Tibial nerve (tissue), 4 donors: ENCODE measurements around the gene CDH20. TPM values are rescaled to one million over a fixed set of nuclear protein-coding genes. Genes with fewer than 3 reads are reported as not detected.

Experiments
- DNase-seq, 2 donors: peaks; one replicate each; pipeline ENCODE4 v3.0.0-alpha.2; 2019; ENCODE audit warnings: low spot score in 2 of 2
- H3K27ac ChIP-seq, 4 donors: fragments of 200-600 bp; sonication (generic) in 3 of 4; one replicate each; pipeline ENCODE4 v1.5.1; 2017 to 2019; ENCODE audit warnings: mild to moderate bottlenecking in 1 of 4
- H3K27me3 ChIP-seq, 2 donors: fragments of 200-600 bp; sonication (generic) in 1 of 2; one replicate each; pipeline versions ENCODE4 v1.5.1 to v1.6.0; 2017 to 2019
- H3K36me3 ChIP-seq, 3 donors: fragments of 200-600 bp; sonication (generic); one replicate each; pipeline ENCODE4 v1.5.1; 2018 to 2019
- H3K4me1 ChIP-seq, 4 donors: fragments of 200-600 bp; sonication (generic) in 3 of 4; one replicate each; pipeline ENCODE4 v1.5.1; 2017 to 2019
- H3K4me3 ChIP-seq, 4 donors: fragments of 200-600 bp; sonication (generic) in 3 of 4; one replicate each; pipeline ENCODE4 v1.5.1; 2017 to 2019; ENCODE audit warnings: mild to moderate bottlenecking in 1 of 4, moderate library complexity in 1 of 4
- H3K9me3 ChIP-seq, 4 donors: fragments of 200-600 bp; sonication (generic) in 3 of 4; one replicate each; pipeline ENCODE4 v1.5.1; 2017 to 2019
- EP300 ChIP-seq, 2 donors: sonication (generic); formaldehyde crosslinking; IDR thresholded peaks; one replicate each; pipeline ENCODE4 v1.6.1; 2017; ENCODE audit warnings: antibody characterized with exemption in 2 of 2, mild to moderate bottlenecking in 1 of 2
- POLR2A ChIP-seq, 2 donors: fragments of 450-650 bp; IDR thresholded peaks; one replicate each; pipeline ENCODE4 v1.6.1; 2017; ENCODE audit warnings: antibody characterized with exemption in 2 of 2, mild to moderate bottlenecking in 2 of 2, moderate library complexity in 2 of 2
- WGBS, 2 donors: methylation state at CpG; one replicate each; pipeline ENCODE4 v1.1.5; 2018; 5-methylcytosine and 5-hydroxymethylcytosine counted together
- total RNA-seq, 4 donors: library from RNA; depleted of rRNA; stranded (reverse); fragments of >200 nt; gene quantifications; one replicate each; pipeline ENCODE4 v1.1.0, GENCODE V29; 2016
- TF ChIP-seq, protein P1 (sequence below), 5 experiments: fragments of 200-600 bp in 3 of 5; fragments of 450-650 bp in 2 of 5; sonication (generic) in 3 of 5; IDR thresholded peaks; one replicate each; pipeline ENCODE4 v1.5.1; 2016 to 2019; ENCODE audit warnings: antibody characterized with exemption in 5 of 5, mild to moderate bottlenecking in 3 of 5, moderate library complexity in 2 of 5

CDH20 gene
- total RNA-seq, 4 donors from 2014 or later: 0.39 to 1.0 (median 0.90) TPM; not detected in 1

DNA sequence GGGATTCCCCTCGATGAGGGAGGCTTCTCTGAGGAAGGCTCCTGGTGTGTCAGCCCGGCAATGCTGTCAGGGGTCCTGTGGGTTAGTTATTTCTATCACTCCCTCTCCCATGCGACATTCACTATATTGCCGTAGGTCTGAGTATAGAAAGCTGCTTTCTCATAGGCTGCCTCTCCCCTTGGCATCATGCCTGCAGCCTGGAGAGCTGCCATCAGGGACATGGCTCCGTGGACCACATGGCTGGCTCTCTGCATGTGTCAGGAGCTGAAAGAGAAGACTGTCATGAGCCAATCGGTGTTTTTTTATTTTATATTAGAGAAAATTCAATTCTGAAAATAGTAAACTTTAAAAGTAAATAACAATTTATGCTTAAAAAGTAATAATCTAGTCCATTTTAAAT is 198.0 kb downstream of the CDH20 start:
- Histone ChIP-seq H3K4me3 (no peak overlapping the region), H3K27me3 (no peaks in the 10 kb centered on the region), H3K27ac (no peak overlapping the region), H3K9me3 (no peaks in the 10 kb centered on the region), H3K4me1 (no peaks in the 10 kb centered on the region), H3K36me3 (no peaks in the 10 kb centered on the region)
- no peak for DNase-seq
- 25 to 29% methylated on average over 6 of the region's 6 CpGs for WGBS, 2 donors
- TF ChIP-seq, protein P1, sequence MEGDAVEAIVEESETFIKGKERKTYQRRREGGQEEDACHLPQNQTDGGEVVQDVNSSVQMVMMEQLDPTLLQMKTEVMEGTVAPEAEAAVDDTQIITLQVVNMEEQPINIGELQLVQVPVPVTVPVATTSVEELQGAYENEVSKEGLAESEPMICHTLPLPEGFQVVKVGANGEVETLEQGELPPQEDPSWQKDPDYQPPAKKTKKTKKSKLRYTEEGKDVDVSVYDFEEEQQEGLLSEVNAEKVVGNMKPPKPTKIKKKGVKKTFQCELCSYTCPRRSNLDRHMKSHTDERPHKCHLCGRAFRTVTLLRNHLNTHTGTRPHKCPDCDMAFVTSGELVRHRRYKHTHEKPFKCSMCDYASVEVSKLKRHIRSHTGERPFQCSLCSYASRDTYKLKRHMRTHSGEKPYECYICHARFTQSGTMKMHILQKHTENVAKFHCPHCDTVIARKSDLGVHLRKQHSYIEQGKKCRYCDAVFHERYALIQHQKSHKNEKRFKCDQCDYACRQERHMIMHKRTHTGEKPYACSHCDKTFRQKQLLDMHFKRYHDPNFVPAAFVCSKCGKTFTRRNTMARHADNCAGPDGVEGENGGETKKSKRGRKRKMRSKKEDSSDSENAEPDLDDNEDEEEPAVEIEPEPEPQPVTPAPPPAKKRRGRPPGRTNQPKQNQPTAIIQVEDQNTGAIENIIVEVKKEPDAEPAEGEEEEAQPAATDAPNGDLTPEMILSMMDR (IDR thresholded peaks at IDR 0.05): no peak
- TF ChIP-seq EP300 (IDR thresholded peaks at IDR 0.05): no peak
- TF ChIP-seq POLR2A (IDR thresholded peaks at IDR 0.05): no peak

DNA sequence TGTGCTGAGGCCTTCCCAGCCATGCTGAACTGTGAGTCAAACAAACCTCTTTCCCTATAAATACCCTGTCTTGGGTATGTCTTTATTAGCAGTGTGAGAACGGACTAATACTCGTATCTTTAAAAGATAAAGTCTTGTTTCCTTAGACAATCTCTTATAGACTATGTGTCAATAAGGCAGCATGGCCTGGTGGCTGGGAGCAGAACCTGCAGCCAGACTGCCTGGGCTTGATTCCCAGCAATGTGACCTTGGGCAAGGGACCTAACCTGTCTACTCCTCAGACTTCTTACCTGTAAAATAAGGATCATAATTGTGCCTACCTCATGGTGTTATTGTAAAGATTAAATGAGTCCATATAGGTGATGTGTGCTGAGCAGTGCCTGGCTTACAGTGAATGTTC is 198.7 kb downstream of the CDH20 start:
- DNase-seq: no peak

GRCh38 chr18:61535401-61535800 is 202.2 kb downstream of the CDH20 start:
- Histone ChIP-seq H3K4me1 (no peaks in the 10 kb centered on the region), H3K36me3 (no peaks in the 10 kb centered on the region), H3K27ac (no peak overlapping the region), H3K9me3 (no peaks in the 10 kb centered on the region), H3K4me3 (no peak overlapping the region), H3K27me3 (no peaks in the 10 kb centered on the region)
- DNase-seq: no peak
- TF ChIP-seq EP300 (IDR thresholded peaks at IDR 0.05): no peak
- TF ChIP-seq POLR2A (IDR thresholded peaks at IDR 0.05): no peak
- TF ChIP-seq, protein P1 (IDR thresholded peaks at IDR 0.05): no peak
- 94 to 96% methylated on average over 4 of the region's 4 CpGs for WGBS, 2 donors

More for the DNA sequence above, 198.7 kb downstream of the CDH20 start:
- Histone ChIP-seq H3K4me3 (no peak overlapping the region), H3K4me1 (no peaks in the 10 kb centered on the region), H3K27ac (no peak overlapping the region), H3K27me3 (no peaks in the 10 kb centered on the region), H3K9me3 (no peaks in the 10 kb centered on the region), H3K36me3 (no peaks in the 10 kb centered on the region)
- TF ChIP-seq, protein P1 (IDR thresholded peaks at IDR 0.05): no peak
- TF ChIP-seq POLR2A (IDR thresholded peaks at IDR 0.05) (no peak), EP300 (IDR thresholded peaks at IDR 0.05) (no peak)
- 43 to 59% methylated on average over 2 of the region's 2 CpGs for WGBS, 2 donors

DNA sequence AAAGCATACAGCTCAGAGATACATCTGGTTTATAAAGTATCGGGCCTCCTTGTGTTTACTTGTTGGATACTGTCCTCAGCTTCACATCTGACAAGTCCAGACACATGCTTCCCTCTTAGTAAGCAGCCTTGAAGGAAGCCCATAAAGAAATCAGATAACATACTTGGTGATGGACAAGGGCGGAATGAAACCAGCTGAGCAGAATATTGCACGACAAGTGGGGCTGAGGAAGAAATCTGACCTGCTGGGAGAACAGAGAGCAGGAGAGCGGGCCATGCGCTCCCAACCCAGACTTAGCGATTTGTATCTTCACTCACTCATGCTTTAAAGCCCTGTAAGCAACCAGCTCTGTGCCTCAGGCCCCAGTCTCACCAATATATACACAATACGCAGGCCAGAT is 208.4 kb downstream of the CDH20 start:
- no peaks in the 10 kb centered on the region for H3K36me3 ChIP-seq
- no peak overlapping the region for H3K27ac ChIP-seq
- H3K27me3 ChIP-seq: no peaks in the 10 kb centered on the region
- H3K4me3 ChIP-seq: no peak overlapping the region
- TF ChIP-seq POLR2A (IDR thresholded peaks at IDR 0.05): no peak
- TF ChIP-seq, protein P1 (IDR thresholded peaks at IDR 0.05): no peak
- no peak for TF ChIP-seq EP300 (IDR thresholded peaks at IDR 0.05)
- H3K9me3 ChIP-seq: no peaks in the 10 kb centered on the region
- 87 to 90% methylated on average over 7 of the region's 7 CpGs for WGBS, 2 donors
- peaks cover 0 to 5% (median 0%) of the 10 kb centered on the region in 4 donors for H3K4me1 ChIP-seq
- no peak for DNase-seq

DNA sequence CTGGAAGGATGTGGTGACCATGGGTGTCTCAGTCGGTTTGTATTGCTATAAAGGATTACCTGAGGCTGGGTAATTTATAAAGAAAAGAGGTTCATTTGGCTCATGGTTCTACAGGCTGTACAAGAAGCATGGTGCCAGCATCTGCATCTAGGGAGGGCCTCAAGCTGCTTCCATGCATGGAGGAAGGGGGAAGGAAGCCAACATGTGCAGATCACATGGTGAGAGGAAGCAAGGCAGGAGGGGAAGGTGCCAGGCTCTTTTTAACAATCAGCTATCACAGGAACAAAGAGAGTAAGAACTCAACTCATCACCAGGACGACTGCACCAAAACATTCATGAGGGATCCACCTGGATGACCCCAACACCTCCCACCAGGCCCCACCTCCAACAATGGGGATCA is 209.4 kb downstream of the CDH20 start:
- Histone ChIP-seq H3K4me1 (peaks cover 0 to 5% (median 0%) of the 10 kb centered on the region in 4 donors), H3K27ac (no peak overlapping the region), H3K9me3 (no peaks in the 10 kb centered on the region), H3K4me3 (no peak overlapping the region), H3K36me3 (no peaks in the 10 kb centered on the region), H3K27me3 (no peaks in the 10 kb centered on the region)
- DNase-seq: no peak
- WGBS, 2 donors: 80 to 82% methylated on average over 2 of the region's 2 CpGs
- TF ChIP-seq, protein P1 (IDR thresholded peaks at IDR 0.05): no peak
- no peak for TF ChIP-seq POLR2A (IDR thresholded peaks at IDR 0.05)
- no peak for TF ChIP-seq EP300 (IDR thresholded peaks at IDR 0.05)
